HAP-1 (cell line): ENCODE results near the gene ATP9B.

Experiments
- DNase-seq, 2 experiments: peaks; one replicate each; pipeline ENCODE4 v3.0.0-alpha.2; 2016 to 2020; ENCODE audit warnings: low spot score in 2 of 2
- H3K27me3 ChIP-seq: fragments of 250-450 bp; sonication (Bioruptor Pico); 2 replicates; pipeline ENCODE4 v1.5.1; 2020; ENCODE audit warnings: low read depth, mild to moderate bottlenecking, moderate library complexity
- H3K36me3 ChIP-seq: fragments of 250-450 bp; sonication (Bioruptor Pico); replicated peaks from 2 replicates; pipeline ENCODE4 v1.5.1; 2020; ENCODE audit warnings: mild to moderate bottlenecking
- H3K4me1 ChIP-seq: fragments of 250-450 bp; sonication (Bioruptor Pico); 2 replicates; pipeline ENCODE4 v1.5.1; 2020; ENCODE audit warnings: mild to moderate bottlenecking
- H3K4me3 ChIP-seq: fragments of 250-450 bp; sonication (Bioruptor Pico); 2 replicates; pipeline ENCODE4 v1.5.1; 2020; ENCODE audit warnings: mild to moderate bottlenecking, moderate library complexity
- H3K9me3 ChIP-seq: fragments of 250-450 bp; sonication (Bioruptor Pico); 2 replicates; pipeline ENCODE4 v1.5.1; 2020; ENCODE audit warnings: mild to moderate bottlenecking, moderate library complexity
- in situ Hi-C: fragments of 300-500 bp; cut with MboI; formaldehyde crosslinking; loops from 3 replicates; pipeline ENCODE4 v1.14.3; 2020; ENCODE audit warnings: low sequenced_read_pairs, inconsistent platforms, mixed read lengths

ATP9B gene

GRCh38 chr18:79223431-79223830 is 154.2 kb downstream of the ATP9B start:
- DNase-seq, result no peak

GRCh38 chr18:79224381-79224780 is 155.2 kb downstream of the ATP9B start:
- in situ Hi-C loops, result no loop called here

More at GRCh38 chr18:79223431-79223830, 154.2 kb downstream of the ATP9B start:
- no peaks in the 10 kb centered on the region for H3K4me1 ChIP-seq
- no peaks in the 10 kb centered on the region for H3K27me3 ChIP-seq
- in situ Hi-C loops, result no loop called here
- no peaks in the 10 kb centered on the region for H3K9me3 ChIP-seq
- H3K36me3 ChIP-seq, result no peaks in the 10 kb centered on the region
- H3K4me3 ChIP-seq, result no peak overlapping the region

GRCh38 chr18:79227621-79228020 is 158.4 kb downstream of the ATP9B start:
- no peaks in the 10 kb centered on the region for H3K9me3 ChIP-seq
- no peaks in the 10 kb centered on the region for H3K36me3 ChIP-seq
- DNase-seq, result no peak
- no peaks in the 10 kb centered on the region for H3K4me1 ChIP-seq
- in situ Hi-C loops, result no loop called here
- H3K4me3 ChIP-seq, result no peak overlapping the region
- H3K27me3 ChIP-seq, result no peaks in the 10 kb centered on the region

More at GRCh38 chr18:79224381-79224780, 155.2 kb downstream of the ATP9B start:
- Histone ChIP-seq H3K4me3 (no peak overlapping the region), H3K9me3 (no peaks in the 10 kb centered on the region), H3K27me3 (no peaks in the 10 kb centered on the region), H3K4me1 (no peaks in the 10 kb centered on the region), H3K36me3 (no peaks in the 10 kb centered on the region)
- DNase-seq, result no peak

- H3K4me3 ChIP-seq, result no peak overlapping the region
- in situ Hi-C loops, result no loop called here
- DNase-seq, result no peak
- no peaks in the 10 kb centered on the region for H3K36me3 ChIP-seq
- no peaks in the 10 kb centered on the region for H3K27me3 ChIP-seq
- H3K4me1 ChIP-seq, result no peaks in the 10 kb centered on the region
- no peaks in the 10 kb centered on the region for H3K9me3 ChIP-seq
These were observed 160.2 kb downstream of the ATP9B start for GRCh38 chr18:79229431-79229830.

GRCh38 chr18:79234438-79234837 is 165.2 kb downstream of the ATP9B start:
- in situ Hi-C loops, result no loop called here

GRCh38 chr18:79239631-79240030 is 170.4 kb downstream of the ATP9B start:
- in situ Hi-C loops, result no loop called here
- DNase-seq, result no peak
- Histone ChIP-seq H3K27me3 (no peaks in the 10 kb centered on the region), H3K4me3 (no peak overlapping the region), H3K4me1 (peaks cover 18% of the 10 kb centered on the region), H3K9me3 (no peaks in the 10 kb centered on the region), H3K36me3 (no peaks in the 10 kb centered on the region; the same call in 1 of the 2 replicates)

More at GRCh38 chr18:79234438-79234837, 165.2 kb downstream of the ATP9B start:
- H3K4me3 ChIP-seq, result no peak overlapping the region
- H3K36me3 ChIP-seq, result no peaks in the 10 kb centered on the region
- DNase-seq, result no peak
- no peaks in the 10 kb centered on the region for H3K9me3 ChIP-seq
- H3K27me3 ChIP-seq, result no peaks in the 10 kb centered on the region
- no peaks in the 10 kb centered on the region for H3K4me1 ChIP-seq

- H3K27me3 ChIP-seq, result no peaks in the 10 kb centered on the region
- DNase-seq, result no peak
- H3K4me1 ChIP-seq, result peaks cover 18% of the 10 kb centered on the region
- in situ Hi-C loops, result no loop called here
- H3K9me3 ChIP-seq, result no peaks in the 10 kb centered on the region
- H3K36me3 ChIP-seq, result no peaks in the 10 kb centered on the region; the same call in 1 of the 2 replicates
- H3K4me3 ChIP-seq, result no peak overlapping the region
These were observed 172.6 kb downstream of the ATP9B start for GRCh38 chr18:79241755-79242154.

GRCh38 chr18:79242246-79242645 is 173.1 kb downstream of the ATP9B start:
- H3K4me3 ChIP-seq, result no peak overlapping the region
- in situ Hi-C loops, result no loop called here
- DNase-seq, result no peak
- H3K9me3 ChIP-seq, result no peaks in the 10 kb centered on the region
- H3K27me3 ChIP-seq, result no peaks in the 10 kb centered on the region
- peaks cover 18% of the 10 kb centered on the region for H3K4me1 ChIP-seq
- no peaks in the 10 kb centered on the region; the same call in 1 of the 2 replicates for H3K36me3 ChIP-seq

- H3K36me3 ChIP-seq, result no peaks in the 10 kb centered on the region; the same call in 1 of the 2 replicates
- in situ Hi-C loops, result no loop called here
- no peaks in the 10 kb centered on the region; the same call in 1 of the 2 replicates for H3K27me3 ChIP-seq
- H3K9me3 ChIP-seq, result no peaks in the 10 kb centered on the region
- peaks cover 28% of the 10 kb centered on the region for H3K4me1 ChIP-seq
- DNase-seq, result no peak
- no peak overlapping the region for H3K4me3 ChIP-seq
These were observed 176.4 kb downstream of the ATP9B start for GRCh38 chr18:79245517-79246001.

- Histone ChIP-seq H3K4me1 (peaks cover 37% of the 10 kb centered on the region), H3K27me3 (no peaks in the 10 kb centered on the region; the same call in 1 of the 2 replicates), H3K9me3 (no peaks in the 10 kb centered on the region), H3K4me3 (peak overlapping the region; percentile 27), H3K36me3 (no peaks in the 10 kb centered on the region; the same call in 1 of the 2 replicates)
- in situ Hi-C loops, result no loop called here
- DNase-seq, result peak; percentile 85 to 86
These were observed 177.3 kb downstream of the ATP9B start for GRCh38 chr18:79246309-79247108.

- H3K4me3 ChIP-seq, result no peak overlapping the region
- no peaks in the 10 kb centered on the region; the same call in 1 of the 2 replicates for H3K27me3 ChIP-seq
- peaks cover 20% of the 10 kb centered on the region for H3K4me1 ChIP-seq
- no peaks in the 10 kb centered on the region for H3K9me3 ChIP-seq
- no peak for DNase-seq
- in situ Hi-C loops, result no loop called here
- H3K36me3 ChIP-seq, result no peaks in the 10 kb centered on the region
These were observed 179.4 kb downstream of the ATP9B start for GRCh38 chr18:79248495-79249060.

GRCh38 chr18:79250301-79250981 is 181.2 kb downstream of the ATP9B start:
- no peaks in the 10 kb centered on the region; the same call in 1 of the 2 replicates for H3K27me3 ChIP-seq
- no peak overlapping the region for H3K4me3 ChIP-seq
- peaks cover 18% of the 10 kb centered on the region for H3K4me1 ChIP-seq
- H3K36me3 ChIP-seq, result no peaks in the 10 kb centered on the region
- peak; percentile 72 to 99 for DNase-seq
- in situ Hi-C loops, result no loop called here
- H3K9me3 ChIP-seq, result no peaks in the 10 kb centered on the region

- in situ Hi-C loops, result no loop called here
- H3K4me3 ChIP-seq, result no peak overlapping the region
- H3K9me3 ChIP-seq, result no peaks in the 10 kb centered on the region
- DNase-seq, result no peak
- peaks cover 18% of the 10 kb centered on the region for H3K4me1 ChIP-seq
- H3K36me3 ChIP-seq, result no peaks in the 10 kb centered on the region
- no peaks in the 10 kb centered on the region; the same call in 1 of the 2 replicates for H3K27me3 ChIP-seq
These were observed 181.8 kb downstream of the ATP9B start for GRCh38 chr18:79251021-79251420.
